Adrenal gland (tissue), 5 donors: ENCODE results near the gene ACOT11.

Experiments used
- CTCF ChIP-seq, 6 experiments: fragments of 450-650 bp in 4 of 6; fragments of 200-600 bp in 2 of 6; sonication (generic) in 1 of 6; IDR thresholded peaks; 1 replicate in 5 of 6; 2 replicates in 1 of 6; pipeline versions ENCODE4 v1.5.1 to v1.8.0; 2016 to 2021; ENCODE audit warnings: antibody characterized with exemption in 6 of 6, mild to moderate bottlenecking in 2 of 6, moderate library complexity in 1 of 6
- POLR2A ChIP-seq, 2 donors: fragments of 450-650 bp; IDR thresholded peaks; one replicate each; pipeline ENCODE4 v1.6.1; 2017; ENCODE audit warnings: antibody characterized with exemption in 2 of 2, mild to moderate bottlenecking in 2 of 2, moderate library complexity in 1 of 2
- donor health status: DM: no; HTN: no; CAD: no.

DNA sequence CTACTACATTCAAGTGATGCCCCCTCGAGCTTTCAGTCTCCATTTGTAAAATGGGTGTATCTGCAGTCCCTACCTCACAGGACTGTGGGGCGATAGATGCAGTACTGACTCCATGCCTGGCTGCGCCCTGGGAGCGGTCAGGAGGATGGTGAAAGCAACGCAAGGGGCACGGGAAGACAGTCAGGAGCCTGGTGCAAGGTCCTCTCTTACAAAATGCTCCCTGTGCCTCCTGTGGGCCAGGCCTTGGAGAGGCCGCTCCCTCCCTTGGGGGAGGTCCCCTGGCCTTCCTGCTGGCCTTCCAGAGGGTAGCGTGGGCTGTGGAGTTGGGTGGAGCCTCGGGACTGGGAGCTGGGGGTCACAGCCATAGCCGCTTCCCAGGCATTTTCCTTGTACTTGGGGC lies 53.7 kb downstream of the ACOT11 start:
- no peak for TF ChIP-seq POLR2A (IDR thresholded peaks at IDR 0.05)
- no peak for TF ChIP-seq CTCF (IDR thresholded peaks at IDR 0.05)
